MCF 10A (cell line): ENCODE measurements around the gene DOHH. TPM values are rescaled to one million over a fixed set of nuclear protein-coding genes. Genes with fewer than 3 reads are reported as not detected.
"Not testable (repeated sequence)": the region's sequence is repeated elsewhere in the genome, so short reads cannot be mapped to it uniquely, and the experiment has no call there.

ENCODE experiments used
- BruUV-seq: library from RNA; stranded (reverse); fragments of 400-500 nt; replicated peaks from 2 replicates; lab custom pipeline; 2021; lab: Mats Ljungman, UMichigan
- CTCF ChIA-PET: fragments of 300-600 bp; sonication (Branson Sonifier 250); formaldehyde crosslinking; extraction: SDS; loops from one replicate; lab custom pipeline; 2021; ENCODE audit warnings: antibody characterized with exemption, inconsistent platforms; lab: Yijun Ruan, JAX
- POLR2A ChIA-PET: fragments of 300-600, 350-650 bp; sonication (Branson Sonifier 250); formaldehyde crosslinking; extraction: SDS; loops from one replicate; lab custom pipeline; 2020; ENCODE audit warnings: antibody characterized with exemption, inconsistent platforms; lab: Yijun Ruan, JAX
- DNase-seq: peaks from one replicate; pipeline ENCODE4 v3.0.0-alpha.2; 2018; ENCODE audit not compliant: unreplicated experiment
- H3K27ac Mint-ChIP-seq: one replicate; pipeline ENCODE4 v1.8.0; 2022; ENCODE audit warnings: mild to moderate bottlenecking, low read depth, mixed read lengths; ENCODE audit not compliant: unreplicated experiment
- H3K27me3 Mint-ChIP-seq: one replicate; pipeline ENCODE4 v1.8.0; 2022; ENCODE audit warnings: mixed read lengths; ENCODE audit not compliant: insufficient read depth, unreplicated experiment
- H3K36me3 Mint-ChIP-seq: one replicate; pipeline ENCODE4 v1.8.0; 2022; ENCODE audit warnings: mild to moderate bottlenecking, moderate library complexity, mixed read lengths; ENCODE audit not compliant: insufficient read depth, unreplicated experiment
- H3K4me1 Mint-ChIP-seq: one replicate; pipeline ENCODE4 v1.8.0; 2022; ENCODE audit warnings: mixed read lengths; ENCODE audit not compliant: insufficient read depth, unreplicated experiment
- H3K4me3 Mint-ChIP-seq: one replicate; pipeline ENCODE4 v1.8.0; 2022; ENCODE audit warnings: mild to moderate bottlenecking, moderate library complexity, mixed read lengths; ENCODE audit not compliant: unreplicated experiment
- H3K9me3 Mint-ChIP-seq: one replicate; pipeline ENCODE4 v1.8.0; 2022; ENCODE audit warnings: mixed read lengths; ENCODE audit not compliant: unreplicated experiment
- CTCF ChIP-seq: fragments of 200-600 bp; IDR thresholded peaks from one replicate; pipeline ENCODE4 v1.8.0; 2022; ENCODE audit warnings: antibody characterized with exemption, mild to moderate bottlenecking; ENCODE audit not compliant: unreplicated experiment
- intact Hi-C: fragments of 100-400 bp; cut with micrococcal nuclease; formaldehyde crosslinking; loops from 2 replicates; pipeline ENCODE4 v1.14.1; 2022
- total RNA-seq: library from RNA; stranded (reverse); gene quantifications from 2 replicates; pipeline ENCODE4 v1.2.3, GENCODE V29; 2022

The DOHH gene
- total RNA-seq, 1 experiment from 2014 or later: 16.3 TPM

- CTCF ChIA-PET: interaction anchor here (1.0 kb wide), 1 partner anchor 23 kb away, joined by 4 read pairs; no protein-coding TSS in a partner anchor
- no TSS peak for BruUV-seq
- H3K4me1 Mint-ChIP-seq: peaks cover 7% of the 10 kb centered on the region
- TF ChIP-seq CTCF: no peak
- POLR2A ChIA-PET: interaction anchor here (0.6 kb wide), 1 partner anchor 33 kb away, joined by 5 read pairs; no protein-coding TSS in a partner anchor
- H3K27ac Mint-ChIP-seq: no peak overlapping the region
- H3K9me3 Mint-ChIP-seq: no peaks in the 10 kb centered on the region
- H3K36me3 Mint-ChIP-seq: peaks cover 86% of the 10 kb centered on the region
- no peak overlapping the region for H3K4me3 Mint-ChIP-seq
- DNase-seq: no peak
- H3K27me3 Mint-ChIP-seq: no peaks in the 10 kb centered on the region
- intact Hi-C loops: no loop called here
Observed at GRCh38 chr19:3454656-3455392, 45.6 kb downstream of the DOHH start.

- no peak for TF ChIP-seq CTCF
- H3K27ac Mint-ChIP-seq: no peak overlapping the region
- peaks cover 7% of the 10 kb centered on the region for H3K4me1 Mint-ChIP-seq
- POLR2A ChIA-PET: interaction anchor here (0.6 kb wide), 1 partner anchor 529 kb away, joined by 3 read pairs; no protein-coding TSS in a partner anchor
- H3K27me3 Mint-ChIP-seq: no peaks in the 10 kb centered on the region
- no peak overlapping the region for H3K4me3 Mint-ChIP-seq
- DNase-seq: no peak
- BruUV-seq: no TSS peak
- intact Hi-C loops: no loop called here
- peaks cover 86% of the 10 kb centered on the region for H3K36me3 Mint-ChIP-seq
- CTCF ChIA-PET: no interaction called here
- no peaks in the 10 kb centered on the region for H3K9me3 Mint-ChIP-seq
Observed at GRCh38 chr19:3453840-3454239, 46.6 kb downstream of the DOHH start.

GRCh38 chr19:3452942-3453214 lies 47.6 kb downstream of the DOHH start:
- H3K9me3 Mint-ChIP-seq, H3K27me3 Mint-ChIP-seq, BruUV-seq, DNase-seq, CTCF ChIA-PET, intact Hi-C loops, H3K4me3 Mint-ChIP-seq, H3K4me1 Mint-ChIP-seq: not testable (repeated sequence)
- POLR2A ChIA-PET: interaction anchor here (0.6 kb wide), 1 partner anchor 530 kb away, joined by 3 read pairs; no protein-coding TSS in a partner anchor
- Mint-ChIP-seq H3K36me3 (peaks cover 89% of the 10 kb centered on the region), H3K27ac (peak overlapping the region; percentile 97)

GRCh38 chr19:3452171-3452941 lies 48.1 kb downstream of the DOHH start:
- no peak for DNase-seq
- ChIA-PET POLR2A (no interaction called here), CTCF (interaction anchor here (0.7 kb wide), 1 partner anchor 167 kb away, joined by 4 read pairs; no protein-coding TSS in a partner anchor)
- no TSS peak for BruUV-seq
- Mint-ChIP-seq H3K4me1 (peaks cover 7% of the 10 kb centered on the region), H3K27me3 (no peaks in the 10 kb centered on the region), H3K36me3 (peaks cover 92% of the 10 kb centered on the region), H3K9me3 (no peaks in the 10 kb centered on the region), H3K4me3 (no peak overlapping the region), H3K27ac (peak overlapping the region; percentile 97)
- no peak for TF ChIP-seq CTCF
- intact Hi-C loops: no loop called here
